ENCODE measurements around the gene CENPT. TPM values are rescaled to one million over a fixed set of nuclear protein-coding genes. Genes with fewer than 3 reads are reported as not detected.

The CENPT gene
- polyA plus RNA-seq, 2 of the 4 experiments (the other 2 are of a cell fraction) = 19.1 to 36.9 TPM

- Histone ChIP-seq H3K9me3 (no peaks in the 10 kb centered on the region), H3K4me2 (peak overlapping the region; percentile 97), H3K4me3 (peak overlapping the region; percentile 98), H3K4me1 (peaks cover 11% of the 10 kb centered on the region; the same call in 2 of the 3 replicates), H3K27ac (peak overlapping the region; percentile 90 to 94)
- 12% methylated on average over 14 of the region's 14 CpGs for WGBS (ENCODE audit: missing lambda C conversion rate)
- FAIRE-seq (no peak), DNase-seq (ENCODE audit: low read depth in 1 of 2, low spot score in 1 of 2) (no peak), ATAC-seq (no peak; a peak in 1 of 6 replicates)
- TF ChIP-seq HDAC2 (IDR thresholded peaks at IDR 0.05) = no peak
- TF ChIP-seq POLR2AphosphoS2 (conservative IDR thresholded peaks at IDR 0.05; ENCODE audit: low read length) = no peak
- no peak for TF ChIP-seq CHD2 (IDR thresholded peaks at IDR 0.05; ENCODE audit: low read length, partially characterized antibody)
- no peak for TF ChIP-seq EHMT2 (IDR thresholded peaks at IDR 0.05; ENCODE audit: low read depth)
- no peak for TF ChIP-seq HOXB13 (CRISPR knock-in tag; IDR thresholded peaks at IDR 0.05; ENCODE audit: low read depth)
- TF ChIP-seq CHD4 (IDR thresholded peaks at IDR 0.05; ENCODE audit: borderline replicate concordance) = no peak
- TF ChIP-seq, protein P1, sequence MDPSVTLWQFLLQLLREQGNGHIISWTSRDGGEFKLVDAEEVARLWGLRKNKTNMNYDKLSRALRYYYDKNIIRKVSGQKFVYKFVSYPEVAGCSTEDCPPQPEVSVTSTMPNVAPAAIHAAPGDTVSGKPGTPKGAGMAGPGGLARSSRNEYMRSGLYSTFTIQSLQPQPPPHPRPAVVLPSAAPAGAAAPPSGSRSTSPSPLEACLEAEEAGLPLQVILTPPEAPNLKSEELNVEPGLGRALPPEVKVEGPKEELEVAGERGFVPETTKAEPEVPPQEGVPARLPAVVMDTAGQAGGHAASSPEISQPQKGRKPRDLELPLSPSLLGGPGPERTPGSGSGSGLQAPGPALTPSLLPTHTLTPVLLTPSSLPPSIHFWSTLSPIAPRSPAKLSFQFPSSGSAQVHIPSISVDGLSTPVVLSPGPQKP (IDR thresholded peaks at IDR 0.05; ENCODE audit: low read depth, low read length) = no peak
- TF ChIP-seq, protein P2, sequence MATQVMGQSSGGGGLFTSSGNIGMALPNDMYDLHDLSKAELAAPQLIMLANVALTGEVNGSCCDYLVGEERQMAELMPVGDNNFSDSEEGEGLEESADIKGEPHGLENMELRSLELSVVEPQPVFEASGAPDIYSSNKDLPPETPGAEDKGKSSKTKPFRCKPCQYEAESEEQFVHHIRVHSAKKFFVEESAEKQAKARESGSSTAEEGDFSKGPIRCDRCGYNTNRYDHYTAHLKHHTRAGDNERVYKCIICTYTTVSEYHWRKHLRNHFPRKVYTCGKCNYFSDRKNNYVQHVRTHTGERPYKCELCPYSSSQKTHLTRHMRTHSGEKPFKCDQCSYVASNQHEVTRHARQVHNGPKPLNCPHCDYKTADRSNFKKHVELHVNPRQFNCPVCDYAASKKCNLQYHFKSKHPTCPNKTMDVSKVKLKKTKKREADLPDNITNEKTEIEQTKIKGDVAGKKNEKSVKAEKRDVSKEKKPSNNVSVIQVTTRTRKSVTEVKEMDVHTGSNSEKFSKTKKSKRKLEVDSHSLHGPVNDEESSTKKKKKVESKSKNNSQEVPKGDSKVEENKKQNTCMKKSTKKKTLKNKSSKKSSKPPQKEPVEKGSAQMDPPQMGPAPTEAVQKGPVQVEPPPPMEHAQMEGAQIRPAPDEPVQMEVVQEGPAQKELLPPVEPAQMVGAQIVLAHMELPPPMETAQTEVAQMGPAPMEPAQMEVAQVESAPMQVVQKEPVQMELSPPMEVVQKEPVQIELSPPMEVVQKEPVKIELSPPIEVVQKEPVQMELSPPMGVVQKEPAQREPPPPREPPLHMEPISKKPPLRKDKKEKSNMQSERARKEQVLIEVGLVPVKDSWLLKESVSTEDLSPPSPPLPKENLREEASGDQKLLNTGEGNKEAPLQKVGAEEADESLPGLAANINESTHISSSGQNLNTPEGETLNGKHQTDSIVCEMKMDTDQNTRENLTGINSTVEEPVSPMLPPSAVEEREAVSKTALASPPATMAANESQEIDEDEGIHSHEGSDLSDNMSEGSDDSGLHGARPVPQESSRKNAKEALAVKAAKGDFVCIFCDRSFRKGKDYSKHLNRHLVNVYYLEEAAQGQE (IDR thresholded peaks at IDR 0.05) = no peak
- no peak for TF ChIP-seq RFX5 (IDR thresholded peaks at IDR 0.05)
- no peak for TF ChIP-seq EP300 (IDR thresholded peaks at IDR 0.05)
- no peak for TF ChIP-seq MAFK (IDR thresholded peaks at IDR 0.05; ENCODE audit: partially characterized antibody)
- no peak for TF ChIP-seq NFE2L2 (conservative IDR thresholded peaks at IDR 0.05; ENCODE audit: low read length)
- ChIA-PET POLR2A (interaction anchor here (1.2 to 1.9 kb wide), 2 partner anchors 10 to 48 kb away, joined by 3 to 8 read pairs; partner anchors contain the start of gene NRN1L), CTCF (interaction anchor here (0.6 to 3.7 kb wide), 5 partner anchors 11 to 201 kb away, joined by 3 to 44 read pairs (median 4); no protein-coding TSS in a partner anchor)
Measured at GRCh38 chr16:67893743-67894399, 46.4 kb upstream of the CENPT start.

GRCh38 chr16:67892899-67893742, 45.6 kb upstream of the CENPT start, which contains the start of gene PSKH1:
TSS of gene PSKH1 (plus strand) at chr16:67893254. CDS start at chr16:67908750, 15,496 bp downstream.
- Histone ChIP-seq H3K9me3 (no peaks in the 10 kb centered on the region), H3K4me3 (peak within 1 kb of the TSS; percentile 98), H3K4me2 (peak within 1 kb of the TSS; percentile 97), H3K27ac (peak within 1 kb of the TSS; percentile 90 to 94), H3K4me1 (peaks cover 11% of the 10 kb centered on the region; the same call in 2 of the 3 replicates)
- CTCF ChIA-PET = interaction anchor here (1.4 to 3.7 kb wide), 3 partner anchors 11 to 36 kb away, joined by 4 to 44 read pairs (median 10); no protein-coding TSS in a partner anchor
- WGBS (ENCODE audit: missing lambda C conversion rate) = under 1% methylated on average over 32 of the region's 90 CpGs
- FAIRE-seq (no peak), ATAC-seq (peak; percentile 98), DNase-seq (ENCODE audit: low read depth in 1 of 2, low spot score in 1 of 2) (peak; percentile 95 to 99)
- POLR2A ChIA-PET = interaction anchor here (0.6 to 1.9 kb wide), 5 partner anchors 9 to 1329 kb away, joined by 3 to 8 read pairs (median 4); partner anchors contain the start of gene NRN1L
- TF ChIP-seq FOSL2 (IDR thresholded peaks at IDR 0.05) = no peak
- no peak; the same call in 1 of the 2 replicates for TF ChIP-seq FOSL2 (CRISPR knock-in tag; IDR thresholded peaks at IDR 0.05)
- TF ChIP-seq EP300 (IDR thresholded peaks at IDR 0.05) = no peak
- TF ChIP-seq HEYL (CRISPR knock-in tag; IDR thresholded peaks at IDR 0.05) = no peak
- TF ChIP-seq, protein P3, sequence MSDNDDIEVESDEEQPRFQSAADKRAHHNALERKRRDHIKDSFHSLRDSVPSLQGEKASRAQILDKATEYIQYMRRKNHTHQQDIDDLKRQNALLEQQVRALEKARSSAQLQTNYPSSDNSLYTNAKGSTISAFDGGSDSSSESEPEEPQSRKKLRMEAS (IDR thresholded peaks at IDR 0.05) = peak; percentile 11; the same call in 1 of the 2 replicates
- TF ChIP-seq, protein P4, sequence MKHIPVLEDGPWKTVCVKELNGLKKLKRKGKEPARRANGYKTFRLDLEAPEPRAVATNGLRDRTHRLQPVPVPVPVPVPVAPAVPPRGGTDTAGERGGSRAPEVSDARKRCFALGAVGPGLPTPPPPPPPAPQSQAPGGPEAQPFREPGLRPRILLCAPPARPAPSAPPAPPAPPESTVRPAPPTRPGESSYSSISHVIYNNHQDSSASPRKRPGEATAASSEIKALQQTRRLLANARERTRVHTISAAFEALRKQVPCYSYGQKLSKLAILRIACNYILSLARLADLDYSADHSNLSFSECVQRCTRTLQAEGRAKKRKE (CRISPR knock-in tag; IDR thresholded peaks at IDR 0.05; ENCODE audit: low read depth) = no peak
- TF ChIP-seq, protein P1 (IDR thresholded peaks at IDR 0.05; ENCODE audit: low read depth, low read length) = no peak
- 0 out of 2 replicates have a peak, but pooled peaks have one; percentile 52 for TF ChIP-seq HOXB5 (CRISPR knock-in tag; IDR thresholded peaks at IDR 0.05)
- peak; percentile 75 for TF ChIP-seq KDM5A (IDR thresholded peaks at IDR 0.05)
- no peak for TF ChIP-seq CBX2 (IDR thresholded peaks at IDR 0.05; ENCODE audit: borderline replicate concordance, low read depth)
- TF ChIP-seq POLR2A (IDR thresholded peaks at IDR 0.05; ENCODE audit: low read length) = peak; percentile 44
- TF ChIP-seq, protein P5, sequence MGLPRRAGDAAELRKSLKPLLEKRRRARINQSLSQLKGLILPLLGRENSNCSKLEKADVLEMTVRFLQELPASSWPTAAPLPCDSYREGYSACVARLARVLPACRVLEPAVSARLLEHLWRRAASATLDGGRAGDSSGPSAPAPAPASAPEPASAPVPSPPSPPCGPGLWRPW (IDR thresholded peaks at IDR 0.05) = no peak
- TF ChIP-seq RCOR1 (IDR thresholded peaks at IDR 0.05; ENCODE audit: low read depth, low read length) = no peak
- peak; percentile 53 to 73; a peak in 3 of 5 replicates for TF ChIP-seq JUN (IDR thresholded peaks at IDR 0.05)
- TF ChIP-seq CHD2 (IDR thresholded peaks at IDR 0.05; ENCODE audit: low read length, partially characterized antibody) = peak; percentile 35
- no peak for TF ChIP-seq EHF (CRISPR knock-in tag; IDR thresholded peaks at IDR 0.05)
- no peak for TF ChIP-seq HOXA7 (CRISPR knock-in tag; IDR thresholded peaks at IDR 0.05)
